HG03575 (cell line): Measurements from ENCODE around the gene EPB41.
"Not testable (repeated sequence)": the region's sequence is repeated elsewhere in the genome, so short reads cannot be mapped to it uniquely, and the experiment has no call there.

ENCODE experiments used
- ATAC-seq: cut with Tn5 transposase; IDR thresholded peaks from one replicate; pipeline ENCODE4 v1.9.1; 2021; ENCODE audit not compliant: unreplicated experiment, insufficient number of reproducible peaks, low FRiP score; ENCODE audit errors: extremely low read depth

Gene EPB41

DNA sequence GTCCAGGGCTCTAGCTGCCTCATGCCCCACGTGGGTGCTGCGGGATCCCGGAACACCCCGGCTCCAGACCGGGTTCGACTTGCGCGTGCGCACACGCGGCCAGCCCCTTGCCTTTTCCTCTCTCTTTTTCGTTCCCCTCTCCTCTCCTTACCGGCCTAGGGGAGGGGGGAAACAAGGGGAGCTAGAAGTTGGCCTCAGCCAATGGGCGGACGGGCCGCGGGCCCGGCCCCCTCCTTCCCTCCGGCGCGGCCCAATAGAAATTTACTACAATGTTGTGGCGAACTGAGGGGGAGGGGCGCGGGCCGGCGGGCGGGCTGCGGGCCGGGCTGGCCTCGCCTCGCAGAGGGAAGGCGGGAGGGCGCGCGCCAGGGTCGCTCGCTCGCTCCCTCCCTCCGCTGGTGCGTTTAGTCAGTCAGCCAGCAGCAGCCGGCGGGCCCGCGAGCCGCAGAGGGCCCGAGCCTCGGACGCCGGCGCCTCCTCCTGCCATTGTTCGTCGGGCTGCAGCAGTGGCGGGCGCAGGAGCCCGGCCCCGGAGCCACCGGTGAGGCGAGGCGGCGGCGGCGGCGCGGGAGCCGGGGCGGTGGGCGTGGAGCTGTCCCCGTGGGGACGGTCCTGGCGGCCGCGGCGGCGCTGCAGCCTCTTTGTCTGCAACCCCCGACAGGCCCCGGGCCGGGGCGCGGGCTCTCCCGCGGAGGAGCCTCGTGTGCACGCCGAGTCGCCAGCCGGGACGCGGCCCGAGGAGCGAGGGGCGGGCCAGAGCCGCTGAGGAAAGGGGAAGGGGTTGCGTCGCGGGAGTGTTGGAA lies at the start of gene EPB41:
EPB41 (plus strand) TSS at position 342 of the 803 bp plus-strand sequence. CDS start 72,869 bp downstream, outside the sequence.
- no peak for ATAC-seq

DNA sequence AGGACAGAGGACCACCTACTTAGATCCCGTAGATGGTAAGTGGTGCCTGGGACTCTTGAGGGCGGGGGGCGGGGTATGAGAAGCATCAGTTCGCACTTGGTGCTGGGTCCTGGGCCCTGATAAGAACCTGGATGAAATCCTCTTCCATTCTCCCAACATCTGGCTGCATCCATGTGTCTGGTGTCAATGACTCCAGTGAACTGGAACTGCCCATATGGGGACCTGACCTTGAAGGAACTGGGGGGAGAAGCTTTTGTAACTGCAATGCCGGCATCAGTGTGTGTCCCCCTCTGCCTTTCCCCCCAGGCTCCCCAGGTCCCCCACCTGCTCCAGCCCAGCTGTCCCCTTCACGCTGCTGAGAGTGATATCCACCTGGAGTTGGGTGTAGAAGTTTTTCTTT lies 49.7 kb upstream of the EPB41 start:
- no peak for ATAC-seq

DNA sequence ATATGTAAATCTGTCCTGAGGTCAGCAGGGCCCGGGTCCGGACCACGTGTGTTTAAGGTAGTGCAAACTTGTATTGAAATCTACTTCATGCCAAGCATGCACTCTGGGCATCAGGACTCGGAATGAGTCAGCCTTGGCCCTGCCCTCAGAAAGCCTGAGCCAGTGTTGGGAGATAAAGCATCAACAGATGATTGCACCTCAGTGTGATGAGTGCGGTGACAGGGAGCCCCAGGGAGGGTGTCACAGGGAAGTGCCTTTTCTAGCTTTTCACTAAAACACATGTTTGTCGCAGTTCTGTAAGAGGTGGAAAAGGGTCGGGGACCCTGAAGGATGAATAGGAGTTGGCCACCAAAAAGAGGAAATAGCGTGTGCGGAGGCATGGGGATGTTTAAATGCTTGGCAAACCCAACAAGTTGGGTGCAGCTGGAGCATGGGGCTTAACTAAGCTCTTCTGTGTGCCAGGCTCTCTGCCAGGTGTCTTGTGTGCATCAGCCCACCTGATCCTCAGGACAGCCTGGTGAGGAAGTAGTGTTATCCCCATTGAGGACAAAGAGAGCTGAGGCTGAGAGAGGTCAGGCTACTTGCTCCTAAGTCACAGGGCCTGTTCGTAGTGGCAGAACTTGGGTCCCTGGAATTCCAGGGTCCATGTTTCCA lies 48.2 kb upstream of the EPB41 start:
- no peak for ATAC-seq

DNA sequence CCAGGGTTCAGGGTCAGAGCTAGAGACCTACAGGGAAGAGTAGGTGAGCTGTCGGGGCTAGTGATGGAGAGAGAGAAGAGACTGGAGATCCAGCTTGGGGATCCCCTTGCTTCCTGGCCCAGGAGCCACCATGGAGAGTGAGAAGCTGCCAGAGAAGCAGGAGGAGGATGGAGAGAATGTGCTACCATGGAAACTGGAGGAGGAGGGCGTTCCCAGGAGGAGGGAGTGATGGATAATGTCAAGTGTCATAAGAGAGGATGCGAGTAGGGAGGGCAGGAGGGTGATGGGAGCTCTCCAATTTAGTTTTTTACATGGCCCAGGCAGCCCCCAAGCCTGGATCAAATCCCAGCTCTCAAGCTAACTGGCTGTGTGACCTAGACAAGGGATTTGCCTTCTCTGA lies 46.5 kb upstream of the EPB41 start:
- ATAC-seq = no peak

DNA sequence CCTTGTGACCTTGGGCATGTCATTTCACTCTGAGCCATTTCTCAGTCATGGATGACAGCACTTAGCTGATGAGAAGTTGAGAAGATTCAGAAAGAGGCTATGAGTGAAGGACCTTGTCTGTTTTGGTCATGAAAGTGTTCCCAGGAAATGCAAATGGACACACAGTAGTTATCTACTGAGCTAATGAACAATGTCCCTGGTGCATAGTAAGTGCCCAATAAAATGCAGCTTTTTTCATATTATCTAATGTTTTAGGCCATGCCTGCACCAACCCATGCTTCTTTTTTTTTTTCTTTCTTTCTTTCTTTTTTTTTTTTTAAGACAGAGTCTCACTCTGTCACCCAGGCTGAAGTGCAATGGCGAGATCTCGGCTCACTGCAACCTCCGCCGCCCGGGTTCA lies 44.4 kb upstream of the EPB41 start:
- ATAC-seq = no peak

DNA sequence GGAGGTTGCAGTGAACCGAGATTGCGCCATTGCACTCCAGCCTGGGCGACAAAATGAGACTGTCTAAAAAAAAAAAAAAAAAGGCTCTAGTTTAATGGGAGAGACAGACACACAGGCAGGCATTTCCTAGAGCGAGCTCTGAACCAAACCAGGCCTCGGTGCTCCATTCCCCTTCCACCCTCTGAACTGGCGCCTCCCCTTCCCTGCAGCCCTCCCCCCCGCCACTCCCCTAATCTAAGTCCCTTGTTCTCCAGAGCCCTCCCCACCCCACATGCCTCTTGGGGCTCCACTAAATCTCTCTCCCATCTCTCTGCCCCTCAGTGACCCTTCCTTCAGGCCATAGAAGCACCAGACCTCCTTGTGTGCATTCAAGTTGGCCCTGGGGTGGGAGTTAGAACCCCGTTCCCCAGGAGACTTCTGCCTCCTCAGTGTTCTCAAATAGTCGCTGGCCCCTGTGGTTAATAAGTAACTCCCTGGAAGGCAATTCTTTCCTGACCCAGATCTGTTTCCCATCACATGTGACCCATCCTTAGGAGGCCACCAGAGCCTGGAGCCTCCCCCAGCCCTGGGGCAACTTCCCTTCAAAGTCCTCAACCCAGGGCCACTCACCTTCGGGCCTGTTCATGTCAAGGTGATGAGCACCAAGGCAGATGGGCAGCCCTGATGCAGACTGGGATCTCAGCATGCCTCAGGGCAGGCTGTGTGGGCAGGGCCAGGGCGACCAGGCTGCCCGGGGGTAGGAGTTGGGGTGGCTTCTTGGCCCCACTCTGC lies 42.6 kb upstream of the EPB41 start:
- no peak for ATAC-seq

DNA sequence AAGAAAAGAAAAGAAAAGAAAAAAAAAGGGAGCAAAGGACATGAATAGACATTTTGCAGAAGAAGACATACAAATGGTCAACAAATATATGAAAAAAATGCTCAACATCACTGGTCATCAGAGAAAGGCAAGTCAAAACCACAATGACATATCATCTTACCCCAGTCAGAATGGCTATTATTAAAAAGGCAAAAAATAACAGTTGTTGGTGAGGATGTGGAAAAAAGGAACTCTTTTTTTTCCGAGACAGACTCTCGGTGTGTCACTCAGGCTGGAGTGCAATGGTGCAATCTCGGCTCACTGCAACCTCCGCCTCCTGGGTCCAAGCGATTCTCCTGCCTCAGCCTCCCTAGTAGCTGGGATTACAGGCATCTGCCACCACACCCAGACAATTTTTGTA lies 39.2 kb upstream of the EPB41 start:
- not testable (repeated sequence) for ATAC-seq

DNA sequence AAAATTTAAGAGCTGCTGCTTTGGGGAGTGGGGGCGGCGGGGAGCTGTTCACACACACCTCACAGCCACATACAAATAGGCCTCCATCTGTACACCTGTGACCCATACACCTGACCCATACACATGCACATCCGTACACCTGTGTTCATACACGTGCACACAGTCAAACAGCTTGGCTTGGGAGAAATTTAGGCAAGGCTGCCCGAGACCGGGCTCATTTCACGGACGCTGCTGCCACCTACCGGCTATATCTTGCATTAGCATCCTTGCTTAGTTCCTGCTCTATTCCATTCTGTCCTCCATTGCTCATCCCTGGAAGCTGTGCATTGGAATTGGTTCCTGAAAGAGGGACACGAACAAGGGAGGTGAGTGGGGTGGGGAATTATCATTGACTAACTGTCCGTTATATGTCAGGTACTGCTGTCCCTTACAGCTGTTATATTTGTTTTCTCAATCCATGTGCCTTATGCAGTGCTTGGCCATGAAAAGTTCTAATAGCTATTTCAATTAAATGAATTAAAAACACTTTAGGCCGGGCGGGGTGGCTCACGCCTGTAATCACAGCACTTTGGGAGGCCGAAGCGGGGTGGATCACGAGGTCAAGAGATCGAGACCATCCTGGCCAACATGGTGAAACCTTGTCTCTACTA lies 37.1 kb upstream of the EPB41 start:
- no peak for ATAC-seq

DNA sequence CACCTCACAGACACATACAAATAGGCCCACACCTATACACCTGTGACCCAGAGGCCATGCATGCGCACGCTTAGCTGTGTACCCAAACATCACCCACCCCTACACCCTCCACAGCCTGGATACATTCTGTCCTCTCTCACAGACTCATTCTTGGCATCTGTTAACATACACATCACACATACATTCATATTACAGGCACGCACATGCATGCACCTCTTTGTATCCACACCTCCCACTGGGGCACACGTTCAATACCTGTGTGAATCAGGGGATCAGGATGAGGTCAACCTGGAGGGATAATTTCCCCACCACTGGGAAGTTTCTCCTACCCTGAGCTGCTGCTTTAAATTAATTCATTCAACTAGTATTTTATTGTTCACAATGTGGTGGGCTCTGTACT lies 35.6 kb upstream of the EPB41 start:
- ATAC-seq = no peak

DNA sequence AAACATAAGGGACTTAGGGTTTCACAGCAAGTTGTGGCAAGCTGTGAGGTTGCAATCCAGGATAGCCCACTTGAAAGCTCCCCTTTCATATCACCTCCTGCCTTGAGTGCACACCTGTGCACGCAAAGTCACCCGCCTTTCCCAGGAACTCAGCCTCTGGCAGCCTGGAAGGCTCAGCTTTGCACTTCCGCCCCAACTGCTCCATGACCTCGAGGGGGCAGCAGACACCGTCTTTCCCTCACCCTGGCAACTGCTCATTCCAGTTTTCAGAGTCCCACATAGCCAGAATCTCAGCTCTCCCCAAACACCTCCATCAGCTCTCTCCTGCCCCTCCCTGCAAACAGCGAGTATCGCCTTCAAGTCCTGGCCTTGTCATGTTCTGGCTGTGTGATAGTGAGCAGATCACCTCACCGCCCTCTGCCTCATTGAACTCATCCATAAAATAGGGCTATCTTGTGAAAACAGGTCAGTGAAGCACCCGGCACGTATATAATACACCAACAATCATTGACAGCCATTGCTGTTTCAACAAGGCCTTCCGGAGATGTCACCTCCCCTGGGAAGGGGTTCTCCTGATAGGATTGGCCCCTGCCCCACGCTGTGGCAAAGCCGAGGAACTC lies 32.2 kb upstream of the EPB41 start:
- no peak for ATAC-seq

DNA sequence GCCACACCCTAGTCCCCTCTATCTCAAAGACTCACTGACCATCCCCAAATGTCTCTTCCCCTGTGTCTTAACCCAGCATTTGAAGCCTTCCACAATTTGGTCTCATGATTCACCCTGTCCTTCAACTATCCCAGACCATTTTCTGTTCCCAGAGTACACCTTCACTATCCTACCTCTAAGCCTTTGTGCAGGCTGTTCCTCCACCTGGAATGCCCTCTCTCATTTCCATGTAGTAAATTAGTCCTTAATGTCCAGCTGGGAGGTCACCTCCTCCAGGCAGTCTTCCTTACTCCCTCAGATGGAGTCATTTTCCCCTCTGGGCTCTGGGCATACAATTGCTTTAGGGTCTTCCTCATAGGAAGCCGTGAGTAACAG lies 31.1 kb upstream of the EPB41 start:
- no peak for ATAC-seq

DNA sequence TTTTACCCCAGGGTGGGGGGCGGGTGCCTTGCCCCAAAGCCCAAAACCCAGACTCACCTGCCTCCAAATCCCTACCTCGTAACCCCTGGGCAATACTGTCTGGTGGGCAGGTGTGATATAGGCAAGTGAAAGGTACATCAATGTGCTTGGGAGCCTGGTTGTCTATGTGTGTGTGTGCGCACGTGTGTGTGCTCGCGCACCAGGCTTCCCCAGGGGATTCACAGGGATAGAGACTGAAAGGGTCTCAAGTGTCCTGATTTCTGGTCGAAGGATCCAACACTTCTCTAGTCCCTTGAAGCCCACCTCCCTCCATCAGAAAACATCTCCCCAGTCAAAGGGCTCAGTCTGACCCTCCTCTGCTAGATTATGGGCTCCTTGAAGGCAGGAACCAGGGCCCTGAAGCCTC lies 28.9 kb upstream of the EPB41 start:
- no peak for ATAC-seq

DNA sequence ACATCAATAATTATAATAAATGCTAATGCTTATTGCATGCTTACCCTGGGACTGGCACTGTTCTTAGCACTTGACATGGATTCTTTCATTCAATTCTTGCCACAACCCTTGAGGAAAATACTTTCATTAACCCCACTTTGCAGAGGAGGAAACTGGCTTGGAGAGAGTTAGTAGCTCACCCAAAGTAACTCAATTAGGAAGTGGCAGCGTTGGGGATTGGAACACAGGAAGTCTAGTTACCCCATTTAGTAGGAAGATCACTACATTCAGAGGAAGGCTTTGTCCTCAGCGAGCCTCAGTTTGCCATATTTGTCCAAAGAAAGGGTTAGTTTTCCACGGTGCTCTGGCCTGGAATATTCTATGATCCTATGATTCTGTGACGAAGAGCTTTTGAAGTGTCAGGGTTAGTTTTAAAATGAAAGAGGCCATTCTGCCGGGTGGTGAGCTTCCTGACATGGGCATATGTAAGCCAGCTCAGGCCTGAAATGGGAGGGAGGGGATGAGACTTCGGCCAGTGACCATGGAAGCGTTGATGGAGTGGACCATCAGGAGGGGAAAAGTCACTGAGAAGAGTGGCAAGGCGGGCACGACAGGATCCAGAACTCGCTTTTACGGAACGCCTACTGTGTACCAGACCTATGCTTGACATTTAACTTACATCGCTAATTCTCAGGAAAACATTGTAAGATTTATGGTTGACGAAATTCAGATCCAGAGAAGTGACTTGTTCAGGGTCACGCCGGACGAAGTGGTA lies 28.2 kb upstream of the EPB41 start:
- ATAC-seq = no peak

DNA sequence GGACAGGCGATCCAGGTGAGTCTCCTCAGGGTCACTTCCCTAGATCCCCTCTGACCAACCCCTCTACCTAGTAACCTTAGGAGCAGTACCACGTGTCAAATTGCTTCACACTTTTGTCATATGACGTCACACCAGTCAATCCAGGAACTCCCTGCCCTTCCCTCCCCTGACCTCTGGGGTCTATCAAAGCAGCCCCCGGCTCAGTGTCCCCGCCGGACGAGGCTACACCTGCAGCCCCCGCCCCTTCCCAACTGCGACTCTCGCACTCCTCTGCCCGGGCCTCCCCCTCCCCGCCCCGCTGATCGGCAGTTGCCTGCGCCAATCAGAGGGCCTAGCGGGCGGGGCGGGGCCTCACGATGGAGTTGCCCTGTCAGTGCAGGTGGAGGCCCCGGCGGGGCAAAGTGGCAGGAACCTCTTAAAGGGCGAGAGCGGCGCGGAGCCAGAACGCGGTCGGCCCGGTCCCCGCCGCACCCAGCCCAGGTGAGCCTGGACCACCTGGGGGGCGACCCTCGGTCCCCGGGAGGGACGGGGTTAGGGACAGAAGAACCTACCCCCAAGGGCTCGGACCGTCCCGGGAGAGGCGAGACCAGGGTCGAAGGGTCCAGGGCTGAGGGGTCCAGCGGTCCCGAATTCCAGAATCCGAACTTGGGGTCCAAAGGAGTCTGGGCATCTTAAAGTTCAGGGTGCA lies 27.5 kb upstream of the EPB41 start:
- no peak for ATAC-seq

DNA sequence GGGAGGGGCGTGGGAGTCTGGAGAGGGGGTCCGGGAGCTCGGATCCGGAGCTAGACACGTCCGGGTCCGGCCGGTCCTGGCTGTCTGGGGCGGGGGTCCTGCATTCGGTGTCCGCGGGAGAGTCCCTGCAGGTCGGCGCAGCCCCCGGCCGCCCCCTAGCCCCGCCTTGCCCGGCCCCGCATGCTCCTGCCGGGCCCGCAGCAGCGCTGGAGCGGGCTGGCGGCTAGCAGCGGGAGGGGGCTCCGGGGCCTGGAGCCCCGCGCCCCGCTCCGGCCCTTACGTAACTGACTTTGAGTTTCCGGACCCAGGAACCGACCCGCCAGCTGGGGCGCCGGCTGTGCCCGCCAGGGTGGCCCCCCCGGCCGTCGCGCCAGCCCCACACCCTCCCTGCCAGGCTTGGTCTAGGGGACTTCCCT lies 26.9 kb upstream of the EPB41 start:
- ATAC-seq = no peak

DNA sequence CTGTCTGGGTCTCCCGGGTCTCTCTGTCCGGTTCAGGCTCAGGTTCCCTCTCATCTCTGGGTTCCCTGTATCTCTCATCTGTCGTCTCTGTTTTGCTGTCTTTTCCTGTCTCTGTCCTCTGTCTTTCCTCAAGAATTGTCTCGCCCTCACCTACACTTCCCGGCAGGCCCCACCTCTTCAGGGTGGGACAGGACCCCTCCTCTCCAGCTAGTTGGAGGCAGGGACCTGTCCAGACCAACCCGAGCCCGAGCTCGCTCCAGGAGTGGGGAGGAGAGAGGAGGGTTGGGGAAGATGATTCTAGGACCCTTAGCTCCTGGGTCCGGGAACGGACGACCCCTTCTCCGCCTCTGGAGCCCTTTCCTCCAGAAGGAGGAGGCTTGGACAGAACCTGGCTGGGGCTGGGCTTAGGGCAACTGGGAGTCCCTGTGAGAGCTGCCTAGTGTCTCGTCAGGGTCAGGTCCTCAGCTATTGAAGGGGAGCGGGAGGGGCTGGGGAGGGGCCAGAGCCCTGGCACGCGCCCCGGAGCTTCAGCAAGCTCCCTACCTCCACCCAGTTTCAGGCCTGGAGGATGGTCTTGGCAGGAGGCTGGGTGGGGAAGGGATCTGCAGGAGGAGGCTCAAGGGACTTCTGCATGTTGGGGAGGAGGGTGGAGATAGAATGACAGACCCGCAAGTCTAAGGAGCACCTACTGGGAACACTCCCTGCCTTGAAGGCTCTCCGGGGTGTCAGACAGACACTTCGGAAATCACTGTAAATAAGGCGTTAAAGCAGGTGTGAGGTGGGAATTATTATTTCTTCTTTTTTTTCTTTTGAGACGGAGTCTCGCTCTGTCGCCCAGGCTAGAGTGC lies 26.3 kb upstream of the EPB41 start:
- no peak for ATAC-seq

DNA sequence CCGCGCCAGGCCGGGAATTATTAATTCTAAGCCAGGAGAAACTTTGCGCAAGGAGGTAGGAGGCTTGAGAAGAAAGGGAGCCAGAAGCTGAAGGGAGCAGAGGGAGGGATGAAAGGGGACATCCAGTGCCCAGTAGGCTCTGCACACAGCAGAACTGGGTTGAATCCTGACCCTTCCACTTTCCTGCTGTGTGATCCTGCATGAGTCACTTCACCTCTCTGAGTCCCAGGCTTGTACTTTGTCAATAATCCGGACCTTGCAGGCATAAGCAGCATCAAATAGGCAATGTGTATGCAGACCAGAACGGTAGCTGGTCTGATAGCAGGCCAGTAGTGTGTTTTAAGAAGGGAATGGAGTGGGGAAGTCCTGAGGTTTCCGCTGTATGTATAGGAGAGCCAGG lies 25.5 kb upstream of the EPB41 start:
- ATAC-seq = no peak
